IMR-90 (cell line): ENCODE results near the gene DNM2. TPM values are rescaled to one million over a fixed set of nuclear protein-coding genes. Genes with fewer than 3 reads are reported as not detected.

ENCODE experiments used
- ATAC-seq: fragments of 200-7000 bp; cut with Tn5 transposase; 2 replicates; pipeline ENCODE4 v1.9.1; 2020; ENCODE audit warnings: low read depth, mild to moderate bottlenecking, moderate library complexity
- BruUV-seq: library from RNA; stranded (reverse); fragments of 400-500 nt; replicated peaks from 2 replicates; lab custom pipeline; 2021; lab: Mats Ljungman, UMichigan
- CTCF ChIA-PET: fragments of 300-600 bp; formaldehyde crosslinking; extraction: SDS; loops from one replicate; lab custom pipeline; 2021; ENCODE audit warnings: antibody characterized with exemption; lab: Yijun Ruan, JAX
- POLR2A ChIA-PET: fragments of 300-600 bp; sonication (Branson Sonifier 250); formaldehyde crosslinking; loops from one replicate; lab custom pipeline; 2022; ENCODE audit warnings: antibody characterized with exemption; ENCODE audit not compliant: unreplicated experiment; lab: Charles Lee
- DNase-seq: peaks from one replicate; pipeline ENCODE4 v3.0.0; 2013
- H2AFZ ChIP-seq: replicated peaks from 2 replicates; pipeline ENCODE3; 2013; ENCODE audit warnings: low read length, mild to moderate bottlenecking; ENCODE audit not compliant: poor library complexity
- H2AK5ac ChIP-seq: 2 replicates; pipeline ENCODE4 v1.6.1; 2013; ENCODE audit warnings: low read depth, low read length, inconsistent platforms
- H2AK9ac ChIP-seq: replicated peaks from 2 replicates; pipeline ENCODE3; 2013; ENCODE audit warnings: mild to moderate bottlenecking, low read depth, low read length, moderate library complexity; ENCODE audit not compliant: poor library complexity
- H2BK120ac ChIP-seq: 2 replicates; pipeline ENCODE4 v1.6.1; 2013; ENCODE audit warnings: low read depth, low read length, inconsistent platforms
- H2BK15ac ChIP-seq: 3 replicates; pipeline ENCODE4 v1.6.1; 2013; ENCODE audit warnings: low read depth, low read length, inconsistent platforms
- H2BK20ac ChIP-seq: 2 replicates; pipeline ENCODE4 v1.6.1; 2013; ENCODE audit warnings: low read depth, mild to moderate bottlenecking, inconsistent platforms, low read length, moderate library complexity
- H2BK5ac ChIP-seq: 2 replicates; pipeline ENCODE4 v1.6.1; 2013; ENCODE audit warnings: mild to moderate bottlenecking, low read depth, low read length, inconsistent platforms; ENCODE audit not compliant: poor library complexity, severe bottlenecking
- H3K14ac ChIP-seq: replicated peaks from 2 replicates; pipeline ENCODE4 v1.6.1; 2013; ENCODE audit warnings: low read depth, low read length, inconsistent platforms
- H3K18ac ChIP-seq: 2 replicates; pipeline ENCODE4 v1.6.1; 2013; ENCODE audit warnings: low read depth, low read length, control low read depth
- H3K23ac ChIP-seq: 2 replicates; pipeline ENCODE4 v1.6.1; 2013; ENCODE audit warnings: low read depth, low read length, inconsistent platforms
- H3K27ac ChIP-seq: 2 replicates; pipeline ENCODE4 v1.5.1; 2013; ENCODE audit warnings: mild to moderate bottlenecking, control low read depth, low read length; ENCODE audit not compliant: insufficient read depth
- H3K27me3 ChIP-seq: 2 replicates; pipeline ENCODE4 v1.6.1; 2013; ENCODE audit warnings: low read length; ENCODE audit not compliant: control insufficient read depth, insufficient read depth
- H3K36me3 ChIP-seq: 2 replicates; pipeline ENCODE4 v1.6.1; 2013; ENCODE audit warnings: low read length, mixed read lengths; ENCODE audit not compliant: control insufficient read depth, insufficient read depth
- H3K4ac ChIP-seq: 2 replicates; pipeline ENCODE4 v1.6.1; 2013; ENCODE audit warnings: low read depth, low read length, inconsistent platforms
- H3K4me1 ChIP-seq: 2 replicates; pipeline ENCODE4 v1.6.1; 2013; ENCODE audit warnings: low read length, mixed read lengths; ENCODE audit not compliant: control insufficient read depth, insufficient read depth
- H3K4me2 ChIP-seq: 2 replicates; pipeline ENCODE4 v1.6.1; 2013; ENCODE audit warnings: low read depth, mild to moderate bottlenecking, control low read depth, low read length, moderate library complexity
- H3K4me3 ChIP-seq: 2 replicates; pipeline ENCODE4 v1.5.1; 2013; ENCODE audit warnings: low read depth, mild to moderate bottlenecking, control low read depth, low read length, moderate library complexity; ENCODE audit not compliant: insufficient read depth
- H3K56ac ChIP-seq: 2 replicates; pipeline ENCODE4 v1.6.1; 2013; ENCODE audit warnings: low read length, inconsistent platforms; ENCODE audit not compliant: insufficient read depth; ENCODE audit errors: extremely low read depth
- H3K79me1 ChIP-seq, 2 experiments: 2 replicates each; pipeline ENCODE4 v1.6.1; 2013; ENCODE audit warnings: low read length in 2 of 2, inconsistent platforms in 1 of 2, low read depth in 1 of 2
- H3K9ac ChIP-seq: 2 replicates; pipeline ENCODE4 v1.6.1; 2013; ENCODE audit warnings: low read depth, low read length, control low read depth
- H3K9me1 ChIP-seq: 2 replicates; pipeline ENCODE4 v1.6.1; 2013; ENCODE audit warnings: low read length, inconsistent platforms; ENCODE audit not compliant: insufficient read depth
- H3K9me3 ChIP-seq: 2 replicates; pipeline ENCODE4 v1.6.1; 2013; ENCODE audit warnings: low read length; ENCODE audit not compliant: control insufficient read depth, insufficient read depth
- H4K20me1 ChIP-seq: 2 replicates; pipeline ENCODE4 v1.6.1; 2013; ENCODE audit warnings: low read length, inconsistent platforms; ENCODE audit not compliant: insufficient read depth
- H4K5ac ChIP-seq: 2 replicates; pipeline ENCODE4 v1.6.1; 2013; ENCODE audit warnings: mild to moderate bottlenecking, low read depth, low read length, control low read depth
- H4K8ac ChIP-seq, 2 experiments: 2 replicates each; pipeline ENCODE4 v1.6.1; 2013; ENCODE audit warnings: low read depth in 2 of 2, low read length in 2 of 2, control low read depth in 1 of 2, inconsistent platforms in 1 of 2
- H4K91ac ChIP-seq: 2 replicates; pipeline ENCODE4 v1.6.1; 2013; ENCODE audit warnings: low read depth, low read length, inconsistent platforms; ENCODE audit not compliant: insufficient read depth
- BHLHE40 ChIP-seq: fragments of 150-350 bp; IDR thresholded peaks from 2 replicates; pipeline ENCODE4 v1.6.1; 2016; ENCODE audit warnings: mild to moderate bottlenecking, low read depth, low read length
- CEBPB ChIP-seq: IDR thresholded peaks from 2 replicates; pipeline ENCODE4 v1.6.1; 2012; ENCODE audit warnings: low read depth, low read length, improper control_type of control experiment
- FOS ChIP-seq: fragments of 150-350 bp; IDR thresholded peaks from 2 replicates; pipeline ENCODE4 v1.6.1; 2016; ENCODE audit warnings: low read depth, low read length
- MAFK ChIP-seq: IDR thresholded peaks from 2 replicates; pipeline ENCODE4 v1.6.1; 2012; ENCODE audit warnings: low read depth, low read length, improper control_type of control experiment
- MAZ ChIP-seq: IDR thresholded peaks from 2 replicates; pipeline ENCODE4 v1.6.1; 2012; ENCODE audit warnings: low read depth, mild to moderate bottlenecking, low read length, improper control_type of control experiment, moderate library complexity, borderline replicate concordance
- RAD21 ChIP-seq: IDR thresholded peaks from 2 replicates; pipeline ENCODE4 v1.6.1; 2012; ENCODE audit warnings: low read length, improper control_type of control experiment
- RCOR1 ChIP-seq: IDR thresholded peaks from 2 replicates; pipeline ENCODE4 v1.6.1; 2012; ENCODE audit warnings: mild to moderate bottlenecking, low read length, improper control_type of control experiment; ENCODE audit not compliant: insufficient replicate concordance
- RFX5 ChIP-seq: IDR thresholded peaks from 2 replicates; pipeline ENCODE4 v1.8.0; 2012; ENCODE audit warnings: low read depth, mild to moderate bottlenecking, low read length, moderate library complexity
- WGBS, 2 experiments: methylation state at CpG; one replicate each; pipeline versions ENCODE4 v1.1.5 to v1.1.7; 2013; ENCODE audit warnings: missing lambda C conversion rate in 2 of 2; ENCODE audit not compliant: insufficient read length in 1 of 2; ENCODE audit errors: extremely low coverage in 2 of 2; 5-methylcytosine and 5-hydroxymethylcytosine counted together
- dilution Hi-C: fragments of 300-500 bp; cut with HindIII; formaldehyde crosslinking; loops from one replicate; pipeline ENCODE4 v1.14.3; 2018; ENCODE audit warnings: low sequenced_read_pairs; ENCODE audit not compliant: unreplicated experiment
- in situ Hi-C: fragments of 300-500 bp; cut with MboI; formaldehyde crosslinking; loops from 3 replicates; pipeline ENCODE4 v1.14.3; 2019; ENCODE audit warnings: low sequenced_read_pairs, inconsistent platforms, mixed read lengths
- intact Hi-C: fragments of 100-400 bp; cut with micrococcal nuclease; formaldehyde crosslinking; loops from 2 replicates; pipeline ENCODE4 v1.10.0; 2022
- polyA plus RNA-seq, 3 experiments: library from polyadenylated mRNA; depleted of rRNA; stranded (reverse); fragments of >200 nt; gene quantifications; 2 replicates each; pipeline ENCODE4 v1.2.3, GENCODE V29; 2012; ENCODE audit warnings: low replicate concordance in 1 of 3
- total RNA-seq: library from RNA; depleted of rRNA; stranded (reverse); fragments of >200 nt; gene quantifications from 2 replicates; pipeline ENCODE4 v1.2.3, GENCODE V29; 2012

The DNM2 gene
- total and polyA plus RNA-seq, 2 of the 4 experiments (the other 2 are of a cell fraction), result 55.6 to 74.2 TPM

DNA sequence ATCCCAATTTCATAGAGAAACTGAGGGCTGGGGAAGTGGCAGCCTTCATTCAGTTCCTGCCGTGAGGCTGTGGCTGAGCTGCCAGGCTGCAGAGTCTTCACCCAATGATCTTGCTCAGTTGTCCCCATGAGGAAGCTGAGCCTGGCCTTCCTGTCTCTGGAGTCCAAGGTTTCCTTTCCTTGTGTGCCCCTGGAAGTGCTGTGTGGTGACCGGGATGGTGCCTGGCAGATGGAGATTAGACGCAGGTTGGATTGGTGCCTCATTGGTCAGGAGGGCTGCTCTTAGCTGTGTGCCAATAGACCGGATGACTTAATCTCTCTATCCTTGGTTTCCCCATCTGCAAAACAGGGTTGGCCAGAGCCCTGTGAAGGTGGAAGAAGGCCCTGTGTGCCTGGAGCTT, 24.6 kb downstream of the DNM2 start:
- no peak overlapping the region for H3K27ac ChIP-seq
- dilution Hi-C loops, result no loop called here
- H2AFZ ChIP-seq, result no peak overlapping the region
- H3K79me1 ChIP-seq, result peaks cover 16 to 72% of the 10 kb centered on the region in 2 experiments
- TF ChIP-seq MAFK (no peak), CEBPB (no peak), FOS (no peak), MAZ (no peak), BHLHE40 (no peak), RAD21 (no peak), RFX5 (no peak), RCOR1 (no peak)
- H3K4me3 ChIP-seq, result no peak overlapping the region
- H2BK20ac ChIP-seq, result no peak overlapping the region
- H3K4me1 ChIP-seq, result no peaks in the 10 kb centered on the region
- DNase-seq, result no peak
- H3K4ac ChIP-seq, result no peak overlapping the region
- H4K91ac ChIP-seq, result no peak overlapping the region
- no peak overlapping the region for H2BK15ac ChIP-seq
- no peak overlapping the region for H3K4me2 ChIP-seq
- H4K8ac ChIP-seq, result no peak overlapping the region
- no peak overlapping the region for H2BK120ac ChIP-seq
- in situ Hi-C loops, result no loop called here
- ChIA-PET CTCF (no interaction called here), POLR2A (no interaction called here)
- no peak overlapping the region for H3K23ac ChIP-seq
- intact Hi-C loops, result no loop called here
- H2AK9ac ChIP-seq, result no peak overlapping the region
- H3K9me3 ChIP-seq, result no peaks in the 10 kb centered on the region
- no peak overlapping the region for H3K56ac ChIP-seq
- WGBS, 2 experiments, result no CpG with 5 or more reads among the region's 4 CpGs
- H4K5ac ChIP-seq, result no peak overlapping the region
- peaks cover 2% of the 10 kb centered on the region; the same call in 1 of the 2 replicates for H3K36me3 ChIP-seq
- H3K9ac ChIP-seq, result no peak overlapping the region
- H2AK5ac ChIP-seq, result no peak overlapping the region
- no peak for ATAC-seq
- peaks cover 21% of the 10 kb centered on the region for H3K9me1 ChIP-seq
- no TSS peak for BruUV-seq
- no peaks in the 10 kb centered on the region for H3K27me3 ChIP-seq
- H3K14ac ChIP-seq, result no peak overlapping the region
- no peak overlapping the region for H3K18ac ChIP-seq
- no peak overlapping the region for H2BK5ac ChIP-seq
- H4K20me1 ChIP-seq, result peaks cover 73% of the 10 kb centered on the region
